ENCODE measurements around the gene RBBP8NL. TPM values are rescaled to one million over a fixed set of nuclear protein-coding genes. Genes with fewer than 3 reads are reported as not detected.

Gene RBBP8NL
- total and polyA plus RNA-seq, 5 donors from 2014 or later, result not detected

GRCh38 chr20:62404112-62404665, 23.1 kb downstream of the RBBP8NL start:
- Mint-ChIP-seq H3K27me3 (no peaks in the 10 kb centered on the region), H3K4me1 (peaks cover 0 to 32% (median 11%) of the 10 kb centered on the region in 4 donors), H3K4me3 (peak overlapping the region in 3 of 4 donors; percentile 67 to 89 (median 81)), H3K27ac (peak overlapping the region in 1 of 3 donors; percentile 42), H3K36me3 (peaks cover 5% of the 10 kb centered on the region), H3K9me3 (peaks cover 0 to 2% (median 0%) of the 10 kb centered on the region in 7 donors)
- Histone ChIP-seq H3K4me3 (ENCODE audit: low read depth, low read length) (no peak overlapping the region), H3K9me3 (ENCODE audit: control insufficient read depth in 2 of 2, low read length in 2 of 2) (no peaks in the 10 kb centered on the region), H3K4me1 (ENCODE audit: control insufficient read depth, insufficient read depth, low read length, poor library complexity, severe bottlenecking) (peaks cover 27% of the 10 kb centered on the region), H3K36me3 (ENCODE audit: control insufficient read depth, insufficient read depth, low read length) (no peaks in the 10 kb centered on the region), H3K27me3 (ENCODE audit: control insufficient read depth, insufficient read depth, low read length) (no peaks in the 10 kb centered on the region), H3K27ac (ENCODE audit: insufficient read depth, low read length, poor library complexity, severe bottlenecking) (no peak overlapping the region)
- ATAC-seq (ENCODE audit: low read depth in 2 of 2) (no peak), DNase-seq (no peak)

- Histone ChIP-seq H3K36me3 (ENCODE audit: control insufficient read depth, insufficient read depth, low read length) (no peaks in the 10 kb centered on the region), H3K27ac (ENCODE audit: insufficient read depth, low read length, poor library complexity, severe bottlenecking) (no peak overlapping the region), H3K4me3 (ENCODE audit: low read depth, low read length) (no peak overlapping the region), H3K27me3 (ENCODE audit: control insufficient read depth, insufficient read depth, low read length) (no peaks in the 10 kb centered on the region), H3K9me3 (ENCODE audit: control insufficient read depth in 2 of 2, low read length in 2 of 2) (no peaks in the 10 kb centered on the region), H3K4me1 (ENCODE audit: control insufficient read depth, insufficient read depth, low read length, poor library complexity, severe bottlenecking) (peaks cover 27% of the 10 kb centered on the region)
- peaks cover 0 to 31% (median 11%) of the 10 kb centered on the region in 4 donors for H3K4me1 Mint-ChIP-seq
- no peak for DNase-seq
- no peaks in the 10 kb centered on the region for H3K27me3 Mint-ChIP-seq
- no peak overlapping the region for H3K27ac Mint-ChIP-seq
- peak overlapping the region in 2 of 4 donors; percentile 59 to 81 for H3K4me3 Mint-ChIP-seq
- peaks cover 5% of the 10 kb centered on the region for H3K36me3 Mint-ChIP-seq
- H3K9me3 Mint-ChIP-seq, result peaks cover 0 to 2% (median 0%) of the 10 kb centered on the region in 7 donors
- ATAC-seq (ENCODE audit: low read depth in 2 of 2), result no peak
These were observed 24.0 kb downstream of the RBBP8NL start for GRCh38 chr20:62403331-62403730.

- peaks cover 0 to 26% (median 12%) of the 10 kb centered on the region in 4 donors for H3K4me1 Mint-ChIP-seq
These were observed 24.7 kb downstream of the RBBP8NL start for GRCh38 chr20:62402456-62403150.

GRCh38 chr20:62401331-62401779, 26.0 kb downstream of the RBBP8NL start:
- Mint-ChIP-seq H3K4me1 (peaks cover 0 to 26% (median 14%) of the 10 kb centered on the region in 4 donors), H3K27ac (no peak overlapping the region), H3K4me3 (peak overlapping the region in 2 of 4 donors; percentile 35 to 58), H3K9me3 (peaks cover 0 to 2% (median 0%) of the 10 kb centered on the region in 7 donors), H3K36me3 (peaks cover 7% of the 10 kb centered on the region), H3K27me3 (no peaks in the 10 kb centered on the region)
- no peaks in the 10 kb centered on the region for H3K27me3 ChIP-seq (ENCODE audit: control insufficient read depth, insufficient read depth, low read length)
- no peak overlapping the region for H3K27ac ChIP-seq (ENCODE audit: insufficient read depth, low read length, poor library complexity, severe bottlenecking)
- no peaks in the 10 kb centered on the region for H3K36me3 ChIP-seq (ENCODE audit: control insufficient read depth, insufficient read depth, low read length)
- H3K9me3 ChIP-seq (ENCODE audit: control insufficient read depth in 2 of 2, low read length in 2 of 2), result no peaks in the 10 kb centered on the region
- H3K4me1 ChIP-seq (ENCODE audit: control insufficient read depth, insufficient read depth, low read length, poor library complexity, severe bottlenecking), result peaks cover 15% of the 10 kb centered on the region
- no peak for DNase-seq
- no peak overlapping the region for H3K4me3 ChIP-seq (ENCODE audit: low read depth, low read length)
- ATAC-seq (ENCODE audit: low read depth in 2 of 2), result no peak

More at GRCh38 chr20:62402456-62403150, 24.7 kb downstream of the RBBP8NL start:
- Histone ChIP-seq H3K36me3 (ENCODE audit: control insufficient read depth, insufficient read depth, low read length) (no peaks in the 10 kb centered on the region), H3K27me3 (ENCODE audit: control insufficient read depth, insufficient read depth, low read length) (no peaks in the 10 kb centered on the region), H3K27ac (ENCODE audit: insufficient read depth, low read length, poor library complexity, severe bottlenecking) (no peak overlapping the region), H3K4me1 (ENCODE audit: control insufficient read depth, insufficient read depth, low read length, poor library complexity, severe bottlenecking) (peaks cover 23% of the 10 kb centered on the region), H3K9me3 (ENCODE audit: control insufficient read depth in 2 of 2, low read length in 2 of 2) (no peaks in the 10 kb centered on the region), H3K4me3 (ENCODE audit: low read depth, low read length) (no peak overlapping the region)
- peaks cover 5% of the 10 kb centered on the region for H3K36me3 Mint-ChIP-seq
- H3K4me3 Mint-ChIP-seq, result peak overlapping the region in 1 of 4 donors; percentile 81
- peaks cover 0 to 2% (median 0%) of the 10 kb centered on the region in 7 donors for H3K9me3 Mint-ChIP-seq
- DNase-seq, result no peak
- no peaks in the 10 kb centered on the region for H3K27me3 Mint-ChIP-seq
- H3K27ac Mint-ChIP-seq, result no peak overlapping the region
- ATAC-seq (ENCODE audit: low read depth in 2 of 2), result no peak

- no peaks in the 10 kb centered on the region for H3K27me3 ChIP-seq (ENCODE audit: control insufficient read depth, insufficient read depth, low read length)
- H3K36me3 ChIP-seq (ENCODE audit: control insufficient read depth, insufficient read depth, low read length), result no peaks in the 10 kb centered on the region
- no peaks in the 10 kb centered on the region for H3K9me3 ChIP-seq (ENCODE audit: control insufficient read depth in 2 of 2, low read length in 2 of 2)
- Mint-ChIP-seq H3K9me3 (no peaks in the 10 kb centered on the region), H3K4me1 (peaks cover 0 to 18% (median 8%) of the 10 kb centered on the region in 4 donors), H3K27me3 (no peaks in the 10 kb centered on the region), H3K4me3 (peak overlapping the region in 1 of 4 donors; percentile 35), H3K36me3 (peaks cover 7% of the 10 kb centered on the region), H3K27ac (no peak overlapping the region)
- DNase-seq, result no peak
- ATAC-seq (ENCODE audit: low read depth in 2 of 2), result no peak
- H3K4me1 ChIP-seq (ENCODE audit: control insufficient read depth, insufficient read depth, low read length, poor library complexity, severe bottlenecking), result peaks cover 7% of the 10 kb centered on the region
- H3K27ac ChIP-seq (ENCODE audit: insufficient read depth, low read length, poor library complexity, severe bottlenecking), result no peak overlapping the region
- no peak overlapping the region for H3K4me3 ChIP-seq (ENCODE audit: low read depth, low read length)
These were observed 26.8 kb downstream of the RBBP8NL start for GRCh38 chr20:62400541-62400940.

GRCh38 chr20:62400021-62400420, 27.3 kb downstream of the RBBP8NL start:
- Histone ChIP-seq H3K36me3 (ENCODE audit: control insufficient read depth, insufficient read depth, low read length) (no peaks in the 10 kb centered on the region), H3K27ac (ENCODE audit: insufficient read depth, low read length, poor library complexity, severe bottlenecking) (no peak overlapping the region), H3K9me3 (ENCODE audit: control insufficient read depth in 2 of 2, low read length in 2 of 2) (no peaks in the 10 kb centered on the region), H3K4me1 (ENCODE audit: control insufficient read depth, insufficient read depth, low read length, poor library complexity, severe bottlenecking) (peaks cover 2% of the 10 kb centered on the region), H3K27me3 (ENCODE audit: control insufficient read depth, insufficient read depth, low read length) (no peaks in the 10 kb centered on the region), H3K4me3 (ENCODE audit: low read depth, low read length) (no peak overlapping the region)
- Mint-ChIP-seq H3K27ac (no peak overlapping the region), H3K27me3 (no peaks in the 10 kb centered on the region), H3K4me3 (peak overlapping the region in 1 of 4 donors; percentile 61), H3K9me3 (no peaks in the 10 kb centered on the region), H3K4me1 (peaks cover 0 to 12% (median 4%) of the 10 kb centered on the region in 4 donors), H3K36me3 (peaks cover 7% of the 10 kb centered on the region)
- no peak for ATAC-seq (ENCODE audit: low read depth in 2 of 2)
- no peak for DNase-seq

- ATAC-seq (ENCODE audit: low read depth in 2 of 2), result no peak
- Mint-ChIP-seq H3K27me3 (no peaks in the 10 kb centered on the region), H3K36me3 (peaks cover 7% of the 10 kb centered on the region)
These were observed 29.1 kb downstream of the RBBP8NL start for GRCh38 chr20:62398120-62398821.

More at GRCh38 chr20:62398120-62398821, 29.1 kb downstream of the RBBP8NL start:
- Mint-ChIP-seq H3K27ac (no peak overlapping the region), H3K4me1 (peaks cover 0 to 6% (median 2%) of the 10 kb centered on the region in 4 donors), H3K4me3 (no peak overlapping the region), H3K9me3 (no peaks in the 10 kb centered on the region)
- no peak overlapping the region for H3K27ac ChIP-seq (ENCODE audit: insufficient read depth, low read length, poor library complexity, severe bottlenecking)
- no peaks in the 10 kb centered on the region for H3K9me3 ChIP-seq (ENCODE audit: control insufficient read depth in 2 of 2, low read length in 2 of 2)
- H3K4me3 ChIP-seq (ENCODE audit: low read depth, low read length), result no peak overlapping the region
- no peaks in the 10 kb centered on the region for H3K4me1 ChIP-seq (ENCODE audit: control insufficient read depth, insufficient read depth, low read length, poor library complexity, severe bottlenecking)
- no peak for DNase-seq
- no peaks in the 10 kb centered on the region for H3K27me3 ChIP-seq (ENCODE audit: control insufficient read depth, insufficient read depth, low read length)
- H3K36me3 ChIP-seq (ENCODE audit: control insufficient read depth, insufficient read depth, low read length), result peaks cover 3% of the 10 kb centered on the region
